COR-L47 (cell line): ENCODE measurements around the gene CYP2R1.

Experiments used
- DNase-seq: peaks from one replicate; lab custom pipeline; 2025; lab: John Stamatoyannopoulos, UW

CYP2R1 gene, protein sequence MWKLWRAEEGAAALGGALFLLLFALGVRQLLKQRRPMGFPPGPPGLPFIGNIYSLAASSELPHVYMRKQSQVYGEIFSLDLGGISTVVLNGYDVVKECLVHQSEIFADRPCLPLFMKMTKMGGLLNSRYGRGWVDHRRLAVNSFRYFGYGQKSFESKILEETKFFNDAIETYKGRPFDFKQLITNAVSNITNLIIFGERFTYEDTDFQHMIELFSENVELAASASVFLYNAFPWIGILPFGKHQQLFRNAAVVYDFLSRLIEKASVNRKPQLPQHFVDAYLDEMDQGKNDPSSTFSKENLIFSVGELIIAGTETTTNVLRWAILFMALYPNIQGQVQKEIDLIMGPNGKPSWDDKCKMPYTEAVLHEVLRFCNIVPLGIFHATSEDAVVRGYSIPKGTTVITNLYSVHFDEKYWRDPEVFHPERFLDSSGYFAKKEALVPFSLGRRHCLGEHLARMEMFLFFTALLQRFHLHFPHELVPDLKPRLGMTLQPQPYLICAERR

GRCh38 chr11:14892036-14892556 is at the start of gene CYP2R1:
Gene CYP2R1 (minus strand): TSS chr11:14892231. CDS start chr11:14892205, 26 bp downstream.
- DNase-seq = peak; percentile 95

- no peak for DNase-seq
Measured at GRCh38 chr11:14938936-14939335, 46.9 kb upstream of the CYP2R1 start.

DNA sequence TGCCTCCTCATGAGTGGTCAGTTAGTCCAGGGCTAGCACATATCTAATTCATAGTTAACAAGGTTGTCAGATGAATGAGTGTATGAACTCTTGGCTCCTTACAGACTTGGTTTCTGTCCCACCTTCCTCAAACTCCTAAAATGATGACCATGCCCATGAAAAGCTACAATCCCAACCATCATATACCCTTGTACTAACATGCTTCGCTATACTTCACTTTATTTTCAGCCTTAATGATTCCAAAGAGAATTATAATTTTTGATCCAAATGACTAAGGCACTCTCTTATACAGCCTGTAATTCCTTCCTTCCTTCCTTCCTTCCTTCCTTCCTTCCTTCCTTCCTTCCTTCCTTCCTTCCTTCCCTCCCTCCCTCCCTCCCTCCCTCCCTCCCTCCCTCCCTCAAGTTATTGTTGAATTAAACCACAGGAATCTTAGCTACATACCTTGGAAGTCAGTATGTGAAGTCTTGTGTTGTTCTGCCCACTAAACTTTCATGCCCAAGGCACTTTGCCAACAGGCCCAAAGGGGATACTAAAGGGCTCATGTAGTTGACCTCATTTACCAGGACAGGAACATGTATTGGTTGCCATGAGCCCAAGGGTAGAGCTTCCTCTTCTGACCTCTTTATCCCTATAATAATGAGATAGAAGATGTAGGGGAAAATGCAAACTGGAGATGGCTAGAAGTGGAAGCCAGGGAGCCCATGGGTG is 42.8 kb upstream of the CYP2R1 start:
- DNase-seq = no peak

- DNase-seq = no peak
Measured at GRCh38 chr11:14932447-14932846, 40.4 kb upstream of the CYP2R1 start.

DNA sequence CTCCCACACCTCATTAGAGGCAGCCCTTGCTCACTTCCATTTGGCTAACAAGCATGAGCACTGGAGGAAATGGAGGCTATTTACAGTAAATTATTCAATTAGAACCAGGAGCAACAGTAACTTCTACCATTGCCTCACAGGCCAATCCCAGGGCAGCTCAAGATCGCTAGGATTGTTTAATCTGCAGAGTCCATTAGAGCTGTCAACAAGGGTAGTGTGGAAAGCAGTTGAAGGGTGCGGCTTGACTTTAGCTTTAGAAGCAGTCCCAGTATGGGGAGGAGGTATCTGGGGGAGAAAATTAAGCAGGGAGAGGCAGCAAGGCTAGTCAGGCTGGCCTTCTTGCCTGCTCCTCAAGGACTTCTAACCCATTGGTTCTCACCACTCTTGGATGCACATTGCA is 38.3 kb upstream of the CYP2R1 start:
- DNase-seq = no peak

DNA sequence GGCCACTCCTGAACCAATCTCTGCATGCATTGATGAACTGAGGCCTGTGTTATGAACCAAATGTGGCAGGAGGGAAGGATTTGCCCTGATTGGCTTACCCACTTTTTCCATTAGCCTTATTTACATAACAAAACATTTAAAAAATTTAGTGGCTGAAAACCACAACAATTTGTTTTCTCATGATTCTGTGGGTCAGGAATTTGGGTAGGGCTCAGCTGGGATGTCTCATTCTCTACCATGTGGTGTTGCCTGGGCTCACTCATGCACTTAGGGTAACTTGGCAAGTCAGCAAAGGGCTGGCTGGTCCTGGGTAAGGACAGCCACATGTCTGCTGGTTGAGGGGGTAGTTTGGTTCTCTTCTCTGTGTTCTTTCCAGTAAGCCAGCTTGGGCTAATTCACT is 35.1 kb upstream of the CYP2R1 start:
- no peak for DNase-seq

DNA sequence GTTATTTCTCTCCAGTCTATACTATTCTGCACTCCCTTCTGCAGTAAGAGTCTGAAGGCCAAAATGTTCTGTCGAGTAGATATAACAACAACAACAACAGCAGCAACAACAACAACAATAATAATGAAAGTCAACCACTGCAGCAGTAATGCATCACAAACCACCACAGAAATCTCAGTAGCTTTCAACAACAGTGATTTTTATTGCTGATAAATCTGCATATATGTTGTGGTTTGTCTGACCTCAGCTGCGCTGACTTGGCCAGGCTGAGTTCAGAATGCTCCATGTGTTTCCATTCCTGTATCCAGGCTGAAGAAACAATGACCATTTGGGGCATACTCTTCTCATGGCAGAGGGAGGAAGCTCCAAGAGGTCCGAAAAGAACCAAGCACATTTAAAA is 32.3 kb upstream of the CYP2R1 start:
- no peak for DNase-seq

GRCh38 chr11:14916403-14916802 is 24.4 kb upstream of the CYP2R1 start:
- no peak for DNase-seq

DNA sequence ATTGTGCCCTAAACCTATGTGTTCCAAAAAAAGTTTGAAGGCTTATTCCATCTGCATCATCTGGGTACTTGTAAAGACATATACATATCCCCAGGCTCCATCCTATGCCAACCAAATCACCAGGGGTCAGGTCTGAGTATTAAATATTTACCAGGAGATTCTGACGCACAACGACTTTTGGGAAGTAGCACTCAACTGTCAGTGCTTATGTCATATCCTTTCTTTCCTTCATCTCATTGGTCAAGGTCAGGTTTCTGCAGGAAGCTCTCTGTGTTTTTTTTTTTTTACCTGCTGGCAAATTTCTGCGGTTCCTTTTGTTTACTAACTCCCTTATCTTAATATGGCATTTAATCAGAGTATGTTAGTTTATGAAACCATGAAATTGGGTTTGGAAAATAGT is 22.5 kb upstream of the CYP2R1 start:
- no peak for DNase-seq

- peak; percentile 60 for DNase-seq
Measured at GRCh38 chr11:14908214-14908880, 16.3 kb upstream of the CYP2R1 start.

- DNase-seq = peak; percentile 89
Measured at GRCh38 chr11:14907411-14908213, 15.6 kb upstream of the CYP2R1 start.

- no peak for DNase-seq
Measured at GRCh38 chr11:14906993-14907392, 15.0 kb upstream of the CYP2R1 start.

- DNase-seq = no peak
Measured at GRCh38 chr11:14906578-14906977, 14.5 kb upstream of the CYP2R1 start.

DNA sequence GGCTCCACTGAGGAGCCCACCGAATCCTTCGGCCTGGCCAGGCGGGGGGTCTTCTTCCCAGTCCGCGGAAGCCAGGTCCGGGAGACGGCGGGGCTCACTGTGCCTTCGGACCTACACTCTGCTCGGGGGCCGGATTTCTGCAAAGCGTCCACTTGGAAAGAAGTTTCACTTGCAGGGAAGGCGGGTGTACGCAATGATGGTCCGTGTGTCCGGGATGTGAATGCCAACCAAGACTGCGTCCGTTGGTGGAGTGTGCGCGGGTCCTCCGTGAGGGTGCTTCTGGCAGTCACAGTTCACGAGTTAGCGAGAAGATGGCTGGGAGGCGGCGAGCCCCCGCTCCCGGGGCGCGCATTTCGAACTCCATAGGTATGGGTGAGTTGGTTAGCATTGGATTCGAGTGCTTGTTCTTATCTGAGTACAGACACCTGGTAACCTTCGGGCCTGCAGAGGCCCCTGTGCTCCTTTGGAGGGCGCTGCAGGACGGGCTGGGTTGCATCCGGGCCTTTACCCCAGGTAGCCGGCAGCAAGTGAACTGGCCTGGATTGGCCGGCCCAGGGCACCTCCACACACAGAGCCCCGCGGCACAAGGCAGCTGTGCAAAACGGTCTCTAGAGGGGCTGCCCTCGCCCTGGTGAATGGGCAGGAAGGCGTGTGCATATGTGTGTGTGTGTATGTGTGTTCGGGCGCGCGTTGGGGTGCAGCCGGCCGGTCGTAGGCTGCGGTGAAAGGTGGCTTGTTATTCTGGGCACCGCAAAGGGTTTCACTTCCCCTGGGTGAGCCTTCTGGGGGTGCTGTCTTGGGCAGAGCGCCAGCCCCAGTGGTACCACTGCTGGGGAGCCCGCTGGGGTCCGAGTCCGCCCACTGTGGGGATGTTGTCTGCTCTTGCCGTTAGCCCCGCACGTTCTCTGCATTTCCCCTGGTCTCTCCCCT is 13.3 kb upstream of the CYP2R1 start:
- no peak for DNase-seq

DNA sequence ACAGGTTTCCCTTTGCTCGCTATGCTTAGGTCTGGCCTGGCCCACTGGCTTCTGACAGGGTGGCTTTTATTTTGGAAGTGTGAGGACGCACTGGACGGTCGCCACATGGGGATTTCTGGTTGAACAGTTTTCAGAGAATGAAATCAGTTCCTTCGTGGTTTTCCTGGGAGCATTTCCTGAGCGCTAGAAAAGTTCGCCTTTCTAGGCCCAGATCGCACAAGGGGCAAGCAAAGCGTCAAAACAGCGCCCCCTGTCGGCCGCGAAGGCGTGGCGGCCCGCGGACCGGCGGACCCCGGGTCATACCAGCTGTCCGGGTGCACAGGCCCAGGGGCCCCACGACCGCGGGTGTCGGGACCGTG is 12.7 kb upstream of the CYP2R1 start:
- DNase-seq = no peak

DNA sequence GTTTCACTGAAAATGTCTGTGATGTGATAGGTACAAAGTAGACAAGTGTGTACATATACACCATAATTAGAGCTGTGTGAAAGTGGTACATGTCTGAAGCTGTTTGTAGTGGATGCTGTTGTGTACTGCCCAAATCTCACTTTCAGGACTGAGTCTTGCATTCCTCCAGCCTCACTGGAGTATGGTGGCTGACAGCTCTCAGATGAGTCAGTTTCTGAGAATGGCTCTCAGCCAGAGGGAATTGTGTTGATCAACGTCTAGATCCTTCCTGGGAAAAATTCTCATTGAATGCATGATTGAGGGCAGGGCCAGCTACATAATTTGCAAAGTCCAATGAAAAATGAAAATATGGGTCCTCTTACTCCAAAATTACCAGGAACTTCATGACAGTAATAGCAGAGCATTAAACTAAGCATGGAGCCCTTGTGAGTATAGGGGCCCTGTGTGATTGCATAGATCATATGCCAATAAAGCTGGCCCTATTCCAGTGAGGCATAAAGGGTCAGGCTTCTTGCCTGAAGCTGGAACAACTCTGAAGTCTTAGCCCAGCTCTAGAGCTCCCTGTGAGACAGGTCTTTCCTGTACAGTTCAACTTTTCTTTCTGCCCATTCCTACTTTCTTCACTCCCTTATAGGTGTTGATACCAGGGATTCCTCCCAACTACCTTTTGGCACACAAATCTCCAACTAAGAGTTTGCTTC is 10.8 kb upstream of the CYP2R1 start:
- no peak for DNase-seq

- DNase-seq = no peak
Measured at GRCh38 chr11:14898906-14899305, 6.9 kb upstream of the CYP2R1 start.

GRCh38 chr11:14898355-14898754 is 6.3 kb upstream of the CYP2R1 start:
- no peak for DNase-seq

DNA sequence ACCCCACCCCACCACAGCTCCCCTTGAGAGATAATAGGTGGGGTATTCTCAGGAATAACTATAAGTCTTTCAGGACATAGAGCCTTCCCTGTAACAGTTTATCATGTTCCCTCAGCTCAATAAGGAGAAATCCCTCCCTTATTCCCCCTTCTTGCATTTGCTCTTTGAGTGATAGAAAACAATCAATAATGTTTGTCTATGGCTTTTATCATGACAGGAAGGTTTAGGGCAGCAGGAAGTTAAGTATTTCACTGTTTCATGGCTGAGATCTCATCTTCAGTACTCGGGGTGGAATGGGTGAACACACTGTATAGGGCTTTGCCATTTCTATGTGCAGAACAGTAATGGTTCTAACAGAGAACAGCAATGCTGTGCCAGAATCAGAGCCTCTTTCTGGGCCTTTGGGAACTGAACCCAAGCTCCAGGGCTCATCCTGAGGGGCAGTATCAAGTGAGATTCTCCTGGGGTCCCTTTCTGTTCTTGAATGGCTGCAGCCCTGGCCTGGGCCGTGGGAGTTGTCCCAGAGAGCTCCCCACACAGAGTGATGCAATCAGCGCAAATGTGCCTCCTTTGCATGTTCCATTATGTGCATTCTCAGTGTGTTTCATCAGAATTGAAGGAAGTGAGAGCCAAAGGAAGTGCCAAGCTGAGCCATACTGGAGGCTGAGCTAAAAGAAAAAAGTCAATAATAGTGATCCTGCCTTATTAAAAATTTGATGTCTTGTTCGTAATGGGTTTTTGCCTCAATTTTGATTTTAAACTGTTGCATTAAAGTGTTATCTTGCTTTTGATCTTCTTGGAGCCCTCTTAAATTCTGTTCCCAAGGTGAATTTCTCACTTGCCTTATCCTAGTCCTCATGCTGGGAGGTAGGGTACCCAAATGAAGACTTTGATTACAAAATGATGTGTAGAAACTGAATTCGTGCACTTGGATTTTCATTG is 2.9 kb upstream of the CYP2R1 start:
- no peak for DNase-seq
